CD4-positive, alpha-beta T cell treated with Interleukin-21 for 1 hour (primary cell): ENCODE data around the gene DOC2A.
"Not testable (repeated sequence)": the region's sequence is repeated elsewhere in the genome, so short reads cannot be mapped to it uniquely, and the experiment has no call there.

Experiments used
- DNase-seq: peaks from one replicate; pipeline ENCODE4 v3.0.0-alpha.2; 2020

Gene DOC2A

DNA sequence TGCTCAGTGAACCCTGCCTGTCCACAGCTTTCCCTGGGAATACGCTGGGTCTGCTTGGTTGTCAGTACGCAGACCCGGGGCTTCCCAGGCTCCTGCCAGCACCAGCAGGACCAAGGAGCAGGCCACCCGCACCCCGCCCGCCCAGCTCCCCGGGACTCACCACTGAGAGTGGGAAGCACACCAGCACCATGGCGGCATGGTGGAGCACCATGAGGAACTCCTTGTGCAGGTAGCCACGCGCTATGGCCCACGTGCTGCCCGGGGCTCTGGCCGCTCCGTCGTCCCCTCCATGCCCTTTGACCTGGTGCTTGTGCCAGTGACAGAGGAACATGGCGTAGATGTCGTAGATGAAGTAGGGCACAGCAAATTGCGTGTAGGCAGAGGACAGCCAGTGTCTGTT, 15.6 kb upstream of the DOC2A start:
- no peak for DNase-seq

DNA sequence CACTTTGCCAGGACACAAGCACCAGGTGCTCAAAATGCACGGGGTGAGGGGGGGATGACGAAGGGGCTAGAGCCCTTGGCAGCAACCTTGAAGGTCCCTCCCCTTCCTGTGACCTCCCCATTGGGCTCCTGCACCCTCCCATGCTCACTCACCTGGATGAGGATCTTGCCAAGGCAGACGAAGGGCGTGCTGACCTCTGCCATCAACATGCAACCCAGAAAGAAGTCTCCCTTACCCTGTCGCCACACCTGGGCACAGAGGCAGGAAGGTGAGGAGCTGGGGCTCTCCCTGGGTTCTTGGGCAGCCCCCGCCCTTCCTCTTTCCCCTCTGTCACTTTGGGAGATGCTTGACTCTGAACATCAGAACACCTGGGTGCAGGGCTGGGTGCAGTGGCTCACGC, 14.7 kb upstream of the DOC2A start:
- DNase-seq = no peak

DNA sequence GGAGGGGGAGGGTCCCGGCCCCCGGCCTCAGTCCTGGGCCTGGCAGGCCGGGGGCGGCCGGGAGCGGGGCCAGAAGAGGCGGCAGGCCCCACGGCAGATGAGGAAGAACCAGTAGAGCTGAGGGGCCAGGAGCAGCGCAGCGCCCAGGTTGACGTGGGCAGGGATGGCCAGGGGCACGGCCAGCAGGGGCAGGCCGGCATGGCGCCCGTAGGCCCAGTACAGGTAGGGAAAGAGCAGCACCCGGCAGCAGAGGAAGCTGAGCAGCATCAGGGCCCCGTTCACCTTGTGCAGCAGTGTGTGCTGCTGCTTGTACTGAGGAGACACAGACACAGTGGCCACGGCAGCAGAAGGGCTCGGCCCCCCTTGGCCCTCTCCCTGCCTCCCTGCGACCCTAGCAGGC, 14.3 kb upstream of the DOC2A start:
- no peak for DNase-seq

DNA sequence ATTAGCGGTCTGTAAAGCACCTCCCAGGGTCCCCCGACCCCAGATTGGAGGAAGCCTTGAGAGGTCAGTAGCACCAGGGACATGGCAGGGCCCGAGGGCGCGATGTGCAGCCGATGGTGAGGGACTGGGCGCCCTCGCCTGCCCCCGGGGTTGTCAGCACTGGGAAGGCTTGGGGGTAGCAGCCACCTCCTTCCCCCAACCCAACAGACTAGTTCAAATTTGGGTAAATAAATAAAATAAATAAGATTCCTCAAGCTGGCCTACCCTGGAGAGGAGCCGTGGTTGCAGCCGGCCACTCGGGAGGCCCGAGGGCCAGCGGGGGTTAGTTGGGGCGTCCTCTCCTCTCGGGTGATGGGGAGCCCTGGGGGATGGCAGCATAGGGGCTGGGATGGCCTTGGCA, 13.6 kb upstream of the DOC2A start:
- no peak for DNase-seq

DNA sequence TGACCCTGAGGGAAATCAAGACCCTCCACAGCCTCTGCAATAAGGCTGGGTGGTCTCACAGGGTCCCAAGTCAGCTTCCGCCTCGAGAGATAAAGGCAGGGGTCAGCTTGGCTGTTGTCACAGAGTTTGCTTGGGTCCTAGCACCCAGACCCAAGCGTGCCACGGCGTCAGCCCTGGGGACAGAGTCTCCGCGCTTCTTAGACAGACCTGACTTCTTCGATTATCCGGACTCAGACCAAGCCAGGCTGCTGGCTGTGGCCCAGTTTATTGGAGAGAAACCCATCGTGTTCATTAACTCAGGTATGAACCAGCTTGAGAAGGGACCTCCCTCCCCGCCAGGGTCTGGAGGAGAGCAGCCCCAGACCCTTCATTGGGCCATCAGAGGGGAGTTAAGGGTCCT, 12.8 kb upstream of the DOC2A start:
- DNase-seq = no peak

DNA sequence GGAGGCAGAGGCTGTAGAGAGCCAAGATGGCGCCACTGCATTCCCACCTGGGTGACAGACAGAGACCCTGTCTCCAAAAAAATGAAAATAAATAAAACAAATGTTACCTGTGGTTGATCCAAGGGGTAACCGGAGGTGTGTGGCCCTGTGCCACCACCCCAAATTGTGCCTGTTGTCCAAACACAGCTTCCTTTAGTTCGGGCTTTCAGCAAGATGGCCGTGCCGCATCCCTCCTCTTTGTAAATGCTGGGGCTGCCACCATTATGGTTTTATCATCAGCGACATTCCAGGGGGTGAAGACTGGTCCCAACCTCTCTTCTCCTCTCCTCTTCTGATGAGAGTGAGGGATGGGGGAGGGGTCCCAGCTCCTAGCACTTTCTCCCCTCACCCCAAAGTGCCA, 12.1 kb upstream of the DOC2A start, which contains the start of gene C16orf92:
TSS of gene C16orf92 (plus strand) at position 312 of the 400 bp plus-strand sequence. CDS start 143 bp downstream, outside the sequence.
- no peak for DNase-seq

DNA sequence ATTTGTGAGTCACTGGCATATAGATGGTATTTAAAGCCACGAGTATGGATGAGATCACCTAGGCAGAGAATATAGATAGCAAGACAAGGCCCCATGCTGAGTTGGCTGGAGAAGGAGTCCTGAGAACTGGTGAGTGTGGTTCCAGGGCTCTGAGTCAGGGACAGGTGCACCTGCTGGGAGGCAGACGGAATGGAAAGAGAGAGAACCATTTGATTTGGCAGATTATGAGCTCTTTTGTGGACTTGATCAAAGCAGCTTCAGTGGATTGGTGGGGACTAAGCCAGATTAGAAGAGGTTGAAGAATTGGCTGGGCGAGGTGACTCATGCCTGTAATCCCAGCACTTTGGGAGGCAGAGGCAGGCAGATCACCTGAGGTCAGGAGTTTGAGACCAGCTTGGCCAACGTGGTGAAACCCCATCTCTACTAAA, 7.9 kb upstream of the DOC2A start:
- no peak for DNase-seq

DNA sequence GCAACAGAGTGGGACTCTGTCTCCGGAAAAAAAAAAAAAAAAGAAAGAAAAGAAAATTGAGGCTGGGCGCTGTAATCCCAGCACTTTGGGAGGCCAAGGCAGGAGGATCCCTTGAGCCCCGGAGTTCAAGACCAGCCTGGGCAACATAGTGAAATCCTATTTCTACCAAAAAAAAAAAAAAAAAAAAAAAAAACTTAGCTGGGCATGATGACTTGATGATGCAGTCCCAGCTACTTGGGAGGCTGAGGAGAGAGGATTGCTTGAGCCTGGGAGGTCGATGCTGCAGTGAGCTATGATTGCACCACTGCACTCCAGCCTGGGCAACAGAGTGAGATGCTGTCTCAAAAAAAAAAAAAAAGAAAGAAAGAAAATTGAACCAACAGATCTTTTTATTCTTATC, 7.1 kb upstream of the DOC2A start:
- DNase-seq = not testable (repeated sequence)

DNA sequence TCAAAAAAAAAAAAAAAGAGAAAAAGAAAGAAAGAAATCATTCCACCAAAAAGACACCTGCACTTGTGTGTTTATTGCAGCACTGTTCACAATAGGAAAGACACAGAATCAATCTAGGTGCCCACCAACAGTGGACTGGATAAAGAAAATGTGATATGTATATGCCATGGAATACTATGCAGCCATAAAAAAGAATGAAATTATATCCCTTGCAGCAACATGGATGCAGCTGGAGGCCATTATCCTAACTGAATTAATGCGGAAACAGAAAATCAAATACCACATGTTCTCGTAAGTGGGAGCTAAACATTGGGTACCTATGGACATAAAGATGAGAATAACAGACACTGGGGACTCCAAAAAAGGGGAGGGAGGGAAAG, 6.4 kb upstream of the DOC2A start:
- DNase-seq = no peak

DNA sequence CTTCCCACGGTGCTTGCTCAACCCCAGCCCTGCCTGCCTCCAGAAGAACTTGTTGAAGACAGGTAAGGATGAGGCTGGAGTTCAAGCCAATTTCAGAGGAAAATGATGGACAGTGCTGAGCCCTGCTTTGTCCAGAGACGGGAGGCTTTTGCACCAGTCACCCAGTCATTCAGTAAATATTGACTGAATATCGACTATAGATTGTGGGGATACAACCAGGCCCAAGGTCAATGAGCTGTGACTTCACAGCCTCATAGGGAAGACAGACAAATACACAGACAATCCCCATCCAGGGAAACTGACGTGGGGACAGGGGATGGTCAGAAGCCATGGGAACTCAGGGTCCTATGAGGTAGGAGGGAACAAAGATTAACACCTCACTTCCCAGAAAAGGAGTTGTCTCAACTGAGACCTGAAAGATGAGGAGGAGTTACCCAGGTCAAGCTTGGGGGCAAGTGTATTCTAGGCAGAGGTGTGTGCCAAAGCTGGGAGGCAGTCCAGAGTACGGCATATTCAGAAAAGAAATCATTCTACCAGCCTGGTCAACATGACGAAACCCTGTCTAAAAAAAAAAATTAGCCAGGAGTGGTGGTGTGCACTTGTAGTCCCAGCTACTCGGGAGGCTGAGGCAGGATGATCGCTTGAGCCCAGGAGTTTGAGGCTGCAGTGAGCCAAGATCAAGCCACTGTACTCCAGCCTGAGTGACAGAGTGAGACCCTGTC, 5.9 kb upstream of the DOC2A start:
- DNase-seq = no peak

DNA sequence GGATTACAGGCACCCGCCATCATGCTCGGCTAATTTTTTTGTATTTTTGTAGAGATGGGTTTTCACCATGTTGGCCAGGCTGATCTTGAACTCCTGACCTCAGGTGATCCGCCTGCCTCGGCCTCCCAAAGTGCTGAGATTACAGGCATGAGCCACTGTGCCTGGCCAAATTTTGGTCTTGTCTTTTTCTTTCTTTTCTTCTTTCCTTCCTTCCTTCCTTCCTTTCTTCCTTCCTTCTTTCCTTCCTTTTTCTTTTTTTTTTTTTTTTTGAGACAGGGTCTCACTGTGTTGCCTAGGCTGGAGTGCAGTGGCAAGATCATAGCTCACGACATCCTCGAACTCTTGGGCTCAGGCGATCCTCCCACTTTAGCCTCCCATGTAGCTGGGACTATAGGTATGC, 4.6 kb upstream of the DOC2A start:
- not testable (repeated sequence) for DNase-seq

DNA sequence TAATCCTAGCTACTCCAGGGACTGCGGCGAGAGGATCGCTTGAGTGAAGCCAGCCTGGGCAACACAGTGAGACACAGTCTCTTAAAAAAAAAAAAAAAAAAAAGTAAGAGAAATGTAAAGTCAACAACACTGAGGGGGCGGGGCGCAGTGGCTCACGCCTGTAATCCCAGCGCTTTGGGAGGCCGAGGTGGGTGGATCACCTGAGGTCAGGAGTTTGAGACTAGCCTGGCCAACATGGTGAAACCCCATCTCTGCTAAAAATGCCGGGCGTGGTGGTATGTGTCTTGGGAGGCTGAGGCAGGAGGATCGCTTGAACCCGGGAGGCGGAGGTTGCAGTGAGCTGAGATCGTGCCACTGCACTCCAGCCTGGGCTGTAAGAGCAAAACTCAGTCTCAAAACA, 1.8 kb upstream of the DOC2A start:
- DNase-seq = not testable (repeated sequence)

DNA sequence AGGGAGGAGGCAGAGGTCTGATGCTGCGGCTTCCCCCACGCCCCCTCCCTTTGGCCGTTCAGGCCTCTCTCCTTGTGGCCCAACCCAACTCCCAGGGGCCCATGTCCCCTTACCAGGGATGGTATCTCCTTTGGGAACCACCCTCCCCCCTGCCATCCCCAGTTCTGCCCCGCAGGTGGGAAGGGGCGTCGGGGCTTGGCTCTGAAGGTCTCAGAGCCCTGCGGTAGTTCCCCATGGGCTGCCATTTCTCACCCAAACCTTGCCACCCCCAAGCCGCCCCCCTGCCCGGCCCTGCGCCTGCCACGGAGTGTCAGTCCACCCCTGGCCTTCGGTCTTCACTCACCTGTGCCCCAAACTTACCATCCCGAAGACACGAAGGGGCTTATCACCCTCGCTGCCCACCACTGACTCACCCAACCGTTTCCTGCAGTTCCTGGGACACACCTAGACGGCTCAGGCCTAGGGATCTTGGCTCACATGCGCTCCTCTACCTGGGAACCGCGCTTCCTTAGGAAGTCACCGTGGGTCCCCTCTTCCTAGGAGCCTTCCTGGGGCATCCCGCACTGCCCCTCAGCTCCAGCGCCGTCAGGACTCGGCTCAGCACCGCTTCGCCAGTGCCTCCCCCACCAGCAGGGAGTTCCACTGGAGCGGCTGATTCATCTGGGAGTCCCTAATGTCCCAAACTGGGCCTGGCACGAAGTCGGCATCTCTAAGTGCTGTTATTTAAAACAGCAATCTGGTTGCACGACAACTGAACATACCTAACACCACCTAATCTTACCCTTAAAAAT, 1.1 kb upstream of the DOC2A start:
- no peak for DNase-seq

DNA sequence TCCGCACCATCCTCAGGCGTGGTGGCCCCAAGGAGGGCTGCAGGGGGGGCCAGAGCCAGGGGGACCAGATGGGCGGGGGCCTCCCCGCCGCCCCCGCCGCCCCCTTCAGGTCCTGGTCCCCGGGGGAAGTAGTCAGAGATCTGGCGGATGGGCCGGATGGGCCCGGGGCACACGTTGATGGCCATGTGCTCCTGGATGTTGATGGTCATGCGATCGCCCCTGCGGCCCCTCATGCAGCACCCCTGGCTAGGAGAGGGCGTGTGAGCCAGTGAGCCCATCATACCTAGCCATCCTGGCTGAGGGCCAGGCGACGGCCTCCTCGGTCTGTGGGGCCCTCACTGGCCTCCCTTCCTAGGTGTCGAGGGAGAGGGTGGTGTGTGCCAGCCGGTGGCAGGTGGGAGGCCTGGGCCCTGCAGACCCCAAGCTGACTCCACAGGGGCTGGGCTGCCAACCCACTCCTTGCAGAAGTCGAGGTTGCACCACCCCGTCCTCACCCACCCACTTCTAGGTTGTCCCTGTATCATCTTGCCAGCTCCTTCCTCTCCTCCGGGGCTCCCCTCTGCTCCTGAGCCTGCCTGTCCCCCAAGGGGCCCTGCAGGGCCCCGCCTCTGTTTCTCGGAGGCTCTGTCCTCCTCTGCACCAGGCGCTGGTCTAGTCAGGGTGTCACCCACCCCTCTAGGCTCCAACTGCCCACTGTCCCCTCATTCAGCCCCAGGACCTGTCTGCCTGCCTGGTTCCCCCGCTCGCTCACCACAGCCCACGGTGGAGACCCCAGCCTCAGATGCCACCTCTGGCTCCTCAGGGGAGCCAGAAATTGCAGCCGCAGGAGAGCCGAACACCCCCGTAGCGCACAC, 610 bp downstream of the DOC2A start:
- DNase-seq = no peak

DNA sequence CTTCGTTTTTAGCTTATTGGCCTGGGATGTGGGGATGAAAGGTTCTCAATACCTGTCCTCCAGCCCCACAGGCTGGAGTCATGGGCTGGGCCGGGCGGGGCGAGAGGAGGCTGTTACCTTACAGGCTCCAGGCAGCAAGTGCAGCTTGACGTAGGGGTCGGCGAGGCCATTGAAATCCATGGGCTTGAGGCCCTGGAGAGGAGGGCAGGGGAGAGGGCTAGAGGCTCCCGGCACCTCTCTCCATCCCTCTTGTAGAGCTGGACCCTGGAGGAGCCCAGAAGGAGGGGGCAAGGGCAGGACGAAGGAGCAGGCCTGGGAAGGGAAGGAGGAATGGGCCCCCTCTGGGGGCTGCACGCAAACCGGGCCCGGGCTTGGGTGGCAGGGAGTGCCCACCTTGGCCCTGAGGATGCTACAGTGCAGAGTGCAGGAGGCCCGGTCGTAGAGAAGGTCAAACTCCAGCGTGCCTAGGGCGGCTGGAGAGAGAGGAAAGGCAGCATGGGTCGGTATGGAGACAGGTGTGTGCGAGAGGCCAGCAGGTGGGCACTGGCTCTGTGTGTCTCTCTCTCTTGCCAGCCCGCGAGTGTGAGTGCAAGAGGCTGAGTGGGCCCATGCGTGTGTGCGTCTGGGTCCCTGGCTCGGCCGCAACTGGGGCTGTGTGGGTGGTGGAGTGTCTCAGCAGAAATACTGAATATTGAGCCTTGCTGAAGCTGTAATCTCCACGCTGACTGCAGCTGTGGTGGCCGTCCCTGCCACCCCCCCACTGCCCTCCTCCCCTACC, 1.6 kb downstream of the DOC2A start:
- no peak for DNase-seq

DNA sequence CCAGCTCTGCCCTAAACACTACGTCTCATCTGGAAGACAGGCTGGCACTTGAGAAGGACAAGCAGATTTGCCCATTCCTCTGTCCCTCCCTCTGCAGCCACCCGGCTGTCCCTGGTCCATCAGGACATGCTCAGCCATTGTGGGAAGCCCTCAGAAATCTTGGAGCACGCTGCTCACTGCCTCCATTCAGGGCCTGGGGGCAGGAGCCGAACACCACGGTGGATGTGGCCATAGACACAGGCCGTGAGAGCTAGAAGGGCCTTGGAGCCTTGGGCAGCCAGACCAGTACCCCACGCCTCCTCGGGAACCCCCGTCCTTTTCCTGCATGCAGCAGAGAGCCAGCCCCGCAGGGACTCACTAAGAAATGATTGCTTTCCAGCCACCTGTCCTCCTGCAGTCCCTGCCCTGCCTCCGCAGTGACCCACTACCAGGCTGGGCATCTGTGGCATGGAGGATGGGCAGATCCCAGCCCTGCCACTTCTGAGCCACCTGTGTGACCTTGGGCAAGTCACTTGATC, 3.4 kb downstream of the DOC2A start:
- DNase-seq = no peak

DNA sequence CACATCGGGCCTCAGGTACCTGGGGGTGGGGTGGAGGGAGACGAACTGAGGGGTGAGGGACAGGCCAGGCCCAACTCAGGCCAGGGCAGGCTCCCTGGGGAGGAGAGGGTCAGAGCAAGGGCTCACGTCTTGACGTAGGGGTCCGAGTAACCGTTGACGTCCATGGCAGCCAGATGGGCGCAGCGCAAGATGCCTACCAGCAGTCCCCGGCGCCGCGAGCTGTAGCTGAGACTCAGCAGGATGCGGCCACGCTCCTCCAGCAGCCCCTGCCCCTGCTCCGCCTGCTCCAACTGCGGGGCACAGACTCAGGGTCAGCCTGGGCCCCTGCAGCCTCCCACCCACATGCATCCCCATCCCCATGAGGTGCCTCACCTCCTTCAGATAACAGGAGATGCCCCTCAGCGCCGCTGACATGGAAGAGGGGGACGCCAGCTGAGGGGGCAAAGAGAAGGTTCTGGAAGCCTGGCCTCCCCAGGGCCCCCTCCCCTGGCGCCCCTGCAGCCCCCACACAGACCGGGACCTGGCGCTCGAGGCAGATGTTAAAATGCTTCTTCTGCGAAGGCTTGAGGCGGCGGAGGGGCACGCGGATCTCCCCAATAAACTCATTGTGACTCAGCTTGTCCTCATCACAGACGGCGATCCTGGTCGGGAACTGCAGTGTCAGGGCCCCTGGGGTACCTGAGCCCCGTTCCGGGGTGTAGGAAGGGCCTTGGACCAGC, 4.0 kb downstream of the DOC2A start:
- no peak for DNase-seq

DNA sequence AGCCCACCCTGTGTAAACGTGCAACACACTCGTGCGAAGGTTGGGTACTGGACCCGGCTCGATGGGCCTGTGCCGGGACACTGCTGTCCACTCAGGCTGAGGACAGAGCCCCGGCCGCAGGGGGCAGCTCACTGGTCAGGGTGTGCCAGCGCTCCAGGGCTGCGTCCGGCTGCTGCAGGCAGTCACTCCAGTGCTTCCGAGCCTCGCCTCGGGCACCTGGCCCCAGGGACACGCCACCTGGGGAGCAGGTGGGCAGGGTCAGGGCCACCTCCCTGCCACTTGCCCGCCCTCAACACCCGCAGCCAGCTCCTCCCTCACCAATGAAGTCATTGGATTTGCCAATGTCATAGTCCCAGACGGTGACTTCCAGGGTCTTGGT, 4.7 kb downstream of the DOC2A start:
- DNase-seq = no peak

DNA sequence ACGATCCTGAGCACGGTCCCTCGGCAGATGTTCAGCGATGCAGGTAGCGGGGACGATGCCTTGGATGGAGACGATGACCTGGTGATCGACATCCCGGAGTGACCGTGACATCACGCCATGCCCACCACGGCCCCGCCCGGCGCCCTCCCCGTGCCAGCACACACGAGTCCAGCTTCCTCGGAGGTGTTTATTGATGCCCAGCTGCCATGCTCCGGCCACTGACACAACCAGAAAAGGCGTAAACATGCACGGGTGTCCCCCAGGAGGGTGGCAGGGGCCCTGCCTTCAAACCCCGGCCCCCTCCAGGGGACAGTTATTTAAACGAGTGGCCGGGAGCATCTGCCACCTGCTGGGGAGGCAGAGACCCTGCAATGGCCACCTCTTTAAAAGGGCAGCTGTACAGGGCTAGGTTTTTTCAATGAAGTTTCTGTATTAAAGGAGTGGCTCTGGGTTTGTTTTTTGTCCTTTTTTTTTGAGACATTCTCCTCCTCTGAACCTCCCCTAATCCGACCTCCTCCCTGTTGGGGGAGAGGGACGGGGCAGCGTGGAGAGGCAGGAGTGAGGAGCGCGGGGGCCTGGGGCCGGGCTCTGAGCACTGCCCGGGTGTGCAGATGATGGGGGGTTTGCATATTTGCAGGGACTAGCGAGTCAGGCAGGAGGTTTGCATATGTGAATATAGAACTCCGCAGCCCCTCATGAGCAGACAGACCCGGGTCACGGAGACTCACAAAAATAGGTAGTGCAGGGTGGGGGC, 5.3 kb downstream of the DOC2A start:
- peak; percentile 56 for DNase-seq

DNA sequence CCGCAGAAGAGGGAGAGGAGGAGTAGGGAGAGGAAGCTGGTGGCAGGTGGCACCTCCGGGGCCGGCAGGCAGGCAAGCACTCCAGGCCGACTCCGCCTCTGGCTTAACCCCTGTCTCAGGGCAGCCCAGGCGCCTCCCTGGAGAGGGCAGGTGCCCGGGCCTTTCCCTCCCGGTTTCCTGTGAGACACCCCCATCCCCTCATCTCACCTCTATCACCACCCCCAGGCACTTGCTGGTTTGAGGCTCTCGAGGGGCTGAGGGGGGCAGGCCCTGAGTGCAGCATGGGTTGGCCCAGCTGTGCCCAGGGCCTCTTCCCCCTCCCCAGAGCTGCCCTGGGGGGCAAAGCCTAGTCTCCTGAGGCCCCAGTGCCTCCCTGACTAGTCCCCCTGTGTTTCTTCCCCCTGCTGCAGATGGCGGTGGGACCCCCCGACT, 6.0 kb downstream of the DOC2A start:
- DNase-seq = no peak

DNA sequence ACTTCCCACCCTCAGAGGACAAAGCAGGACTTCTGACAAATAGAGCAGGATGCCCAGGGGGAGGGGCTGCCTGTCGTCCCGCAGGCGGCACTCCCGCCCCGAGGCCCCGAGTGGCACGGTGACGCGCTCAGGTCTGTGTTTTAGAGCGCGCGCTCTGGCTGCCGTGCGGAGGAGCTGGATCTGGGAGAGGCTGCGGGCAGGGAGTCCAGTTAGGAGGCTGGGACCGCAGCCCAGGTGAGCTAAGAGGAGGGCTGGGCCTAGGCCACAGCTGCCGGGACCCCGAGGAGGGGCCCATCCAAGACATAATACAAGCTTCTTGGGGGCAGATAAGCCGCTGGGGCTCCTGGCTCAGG, 6.4 kb downstream of the DOC2A start:
- no peak for DNase-seq
